K562 (cell line): Measurements from ENCODE around the gene ARHGEF4. TPM values are rescaled to one million over a fixed set of nuclear protein-coding genes. Genes with fewer than 3 reads are reported as not detected.

Experiments
- ATAC-seq: fragments of 200-7000 bp; cut with Tn5 transposase; 3 replicates; pipeline ENCODE4 v1.9.1; 2020; ENCODE audit warnings: moderate library complexity
- BruUV-seq: library from RNA; stranded (reverse); fragments of 400-500 nt; replicated peaks from 2 replicates; lab custom pipeline; 2021; lab: Mats Ljungman, UMichigan
- CTCF ChIA-PET: fragments of 300-600 bp; formaldehyde crosslinking; extraction: SDS; loops from one replicate; lab custom pipeline; 2021; ENCODE audit warnings: low intra/inter-chr PET ratio; lab: Yijun Ruan, JAX
- POLR2A ChIA-PET: fragments of 300-600, 350-650 bp; sonication (Branson Sonifier 250); formaldehyde crosslinking; extraction: SDS; loops from one replicate; lab custom pipeline; 2021; ENCODE audit warnings: antibody characterized with exemption, inconsistent platforms; lab: Yijun Ruan, JAX
- DNase-seq, 4 experiments: peaks; one replicate each; pipeline versions ENCODE4 v3.0.0 to v3.0.0-alpha.2; 2011 to 2018; ENCODE audit warnings: low spot score in 3 of 4, mixed read lengths in 3 of 4; ENCODE audit errors: extremely low read depth in 1 of 4
- FAIRE-seq: peaks from 2 replicates; lab custom pipeline; 2011; peaks lifted over from hg19 to GRCh38; lab: Jason Lieb, UNC
- H2AFZ ChIP-seq: 2 replicates; pipeline ENCODE4 v1.6.0; 2011; ENCODE audit warnings: low read depth, low read length, control low read depth, inconsistent platforms
- H3K27ac ChIP-seq: fragments of 200-600 bp; 3 replicates; pipeline ENCODE4 v1.8.0; 2011; ENCODE audit warnings: low read depth, mild to moderate bottlenecking, control low read depth, inconsistent platforms, low read length, moderate library complexity, mixed read lengths; ENCODE audit errors: extremely low read depth
- H3K27me3 ChIP-seq, 2 experiments: fragments of 300-600 bp in 1 of 2; 2 replicates in 1 of 2; 3 replicates in 1 of 2; pipeline versions ENCODE4 v1.6.0 to v1.8.0; 2011; ENCODE audit warnings: inconsistent platforms in 2 of 2, low read length in 2 of 2, mild to moderate bottlenecking in 1 of 2, mixed read lengths in 1 of 2, moderate library complexity in 1 of 2; ENCODE audit not compliant: control insufficient read depth in 2 of 2, insufficient read depth in 2 of 2
- H3K36me3 ChIP-seq: fragments of 300-600 bp; 3 replicates; pipeline ENCODE4 v1.8.0; 2011; ENCODE audit warnings: mild to moderate bottlenecking, low read length, inconsistent platforms; ENCODE audit not compliant: control insufficient read depth, insufficient read depth
- H3K4me1 ChIP-seq, 2 experiments: fragments of 200-600 bp in 1 of 2; replicated peaks in 1 of 2; 2 replicates in 1 of 2; 3 replicates in 1 of 2; pipeline versions ENCODE4 v1.5.1 to v1.8.0; 2011; ENCODE audit warnings: inconsistent platforms in 2 of 2, low read length in 2 of 2, mild to moderate bottlenecking in 1 of 2, mixed read lengths in 1 of 2, moderate library complexity in 1 of 2; ENCODE audit not compliant: control insufficient read depth in 2 of 2, insufficient read depth in 2 of 2
- H3K4me2 ChIP-seq: 2 replicates; pipeline ENCODE4 v1.6.1; 2011; ENCODE audit warnings: low read length, control low read depth, inconsistent platforms, mixed read lengths; ENCODE audit not compliant: insufficient read depth
- H3K4me3 ChIP-seq: fragments of 200-600 bp; sonication (generic), shearing (Covaris generic); 2 replicates; pipeline ENCODE4 v1.5.1; 2016; ENCODE audit warnings: control low read depth, inconsistent platforms
- H3K79me2 ChIP-seq: fragments of 200-600 bp; 3 replicates; pipeline ENCODE4 v1.8.0; 2011; ENCODE audit warnings: low read length, inconsistent platforms; ENCODE audit not compliant: control insufficient read depth, insufficient read depth
- H3K9ac ChIP-seq, 2 experiments: 2 replicates each; pipeline versions ENCODE4 v1.6.0 to v1.6.1; 2011; ENCODE audit warnings: low read depth in 2 of 2, low read length in 2 of 2, control low read depth in 1 of 2, inconsistent platforms in 1 of 2, mild to moderate bottlenecking in 1 of 2, mixed read lengths in 1 of 2; ENCODE audit not compliant: insufficient read depth in 1 of 2
- H3K9me1 ChIP-seq: one replicate; pipeline ENCODE4 v1.6.0; 2011; ENCODE audit warnings: inconsistent platforms, mild to moderate bottlenecking, low read length, moderate library complexity; ENCODE audit not compliant: control insufficient read depth, insufficient read depth
- H3K9me3 ChIP-seq: replicated peaks from 2 replicates; pipeline ENCODE4 v1.5.1; 2011; ENCODE audit warnings: low read depth, low read length, inconsistent platforms; ENCODE audit not compliant: control insufficient read depth, insufficient read depth
- H4K20me1 ChIP-seq: replicated peaks from 2 replicates; pipeline ENCODE4 v1.6.1; 2011; ENCODE audit warnings: low read length, inconsistent platforms, mixed read lengths; ENCODE audit not compliant: control insufficient read depth, insufficient read depth
- ATF3 ChIP-seq, 2 experiments: fragments of 450-650 bp in 1 of 2; sonication (generic) in 1 of 2; formaldehyde crosslinking in 1 of 2; IDR thresholded peaks in 1 of 2; conservative IDR thresholded peaks in 1 of 2; 2 replicates each; pipeline versions ENCODE4 v1.6.1 to v1.8.1; 2016 to 2023; ENCODE audit warnings: mild to moderate bottlenecking in 2 of 2, moderate library complexity in 2 of 2, inconsistent platforms in 1 of 2, missing genetic modification reagents in 1 of 2
- CSDE1 ChIP-seq, 2 experiments: fragments of 450-650 bp; IDR thresholded peaks; 2 replicates each; pipeline ENCODE4 v1.6.1; 2016; ENCODE audit warnings: mild to moderate bottlenecking in 1 of 2
- E2F8 ChIP-seq: fragments of 450-650 bp; IDR thresholded peaks from 2 replicates; pipeline ENCODE4 v1.7.1; 2018; ENCODE audit warnings: mild to moderate bottlenecking, low read depth; ENCODE audit not compliant: partially characterized antibody
- ZNF592 ChIP-seq: fragments of 450-650 bp; IDR thresholded peaks from 2 replicates; pipeline ENCODE4 v1.6.1; 2017; ENCODE audit warnings: antibody characterized with exemption, mild to moderate bottlenecking
- WGBS: fragments of 100-300 bp; shearing (Covaris generic); methylation state at CpG from one replicate; pipeline ENCODE4 v1.1.6; 2016; ENCODE audit warnings: low coverage, mixed read lengths; ENCODE audit not compliant: insufficient coverage; ENCODE audit errors: missing lambda C conversion rate; 5-methylcytosine and 5-hydroxymethylcytosine counted together
- in situ Hi-C: fragments of 300-500 bp; cut with MboI; formaldehyde crosslinking; loops from 4 replicates; pipeline ENCODE4 v1.15.0; 2018; ENCODE audit warnings: inconsistent platforms, mixed read lengths
- intact Hi-C: fragments of 100-400 bp; cut with micrococcal nuclease; formaldehyde crosslinking; loops from 2 replicates; pipeline ENCODE4 v1.14.2; 2022
- polyA plus RNA-seq, 8 experiments: library from polyadenylated mRNA; depleted of rRNA in 4 of 8; stranded (reverse) in 5 of 8; unstranded in 3 of 8; fragments of >200 nt; fragmentation: Nextera tagmentation in 2 of 8; fragmentation: Illumina TruSeq in 1 of 8; extraction: Ambion mirVana in 2 of 8; extraction: Trizol in 1 of 8; gene quantifications; 2 replicates each; pipeline versions ENCODE4 v1.2.1 to v1.2.3, GENCODE V29; 2011 to 2014; ENCODE audit warnings: inconsistent platforms in 1 of 8, missing spikeins in 1 of 8
- total RNA-seq, 7 experiments: library from RNA; depleted of rRNA in 6 of 7; stranded (reverse); fragments of >200 nt in 6 of 7; fragmentation: Illumina TruSeq in 2 of 7; extraction: Trizol in 2 of 7; gene quantifications; 2 replicates each; pipeline versions ENCODE4 v1.2.1 to v1.2.3, GENCODE V29; 2011 to 2021; ENCODE audit warnings: low replicate concordance in 1 of 7

Gene ARHGEF4
- total and polyA plus RNA-seq, 9 of the 15 experiments (the other 6 are each of a cell fraction or from before 2014, with no cell fraction given), result not detected

- no peak overlapping the region for H2AFZ ChIP-seq
- TF ChIP-seq E2F8, result no peak
- no peak for TF ChIP-seq ZNF592
- no peak for TF ChIP-seq CSDE1 (IDR thresholded peaks at IDR 0.05)
- TF ChIP-seq ATF3 (IDR thresholded peaks at IDR 0.05), result no peak
- no peak for TF ChIP-seq ATF3 (CRISPR knock-in tag; conservative IDR thresholded peaks at IDR 0.05)
- TF ChIP-seq, all 486 proteins: peak for 0
- DNase-seq, result no peak
- no peaks in the 10 kb centered on the region for H3K9me1 ChIP-seq
- 0% methylated on average over 4 of the region's 4 CpGs for WGBS
- H3K27ac ChIP-seq, result no peak overlapping the region
- no peak for FAIRE-seq
- H3K9ac ChIP-seq, result no peak overlapping the region
- POLR2A ChIA-PET, result no interaction called here
- H3K4me1 ChIP-seq, result no peaks in the 10 kb centered on the region; a peak in 1 of 5 replicates
- H3K36me3 ChIP-seq, result no peaks in the 10 kb centered on the region
- no peak for ATAC-seq
- intact Hi-C loops, result no loop called here
- no TSS peak for BruUV-seq
- no peaks in the 10 kb centered on the region for H3K9me3 ChIP-seq
- no peaks in the 10 kb centered on the region for H3K79me2 ChIP-seq
- CTCF ChIA-PET, result no interaction called here
- H3K4me2 ChIP-seq, result no peak overlapping the region
- in situ Hi-C loops, result no loop called here
- no peaks in the 10 kb centered on the region for H4K20me1 ChIP-seq
- no peak overlapping the region for H3K4me3 ChIP-seq
- H3K27me3 ChIP-seq, result peaks cover 4 to 26% of the 10 kb centered on the region in 2 experiments; a peak in 4 of 5 replicates
Observed at GRCh38 chr2:130805613-130806012, 31.1 kb upstream of the ARHGEF4 start.
